Measurements from ENCODE around the gene PTGIS.

DNA sequence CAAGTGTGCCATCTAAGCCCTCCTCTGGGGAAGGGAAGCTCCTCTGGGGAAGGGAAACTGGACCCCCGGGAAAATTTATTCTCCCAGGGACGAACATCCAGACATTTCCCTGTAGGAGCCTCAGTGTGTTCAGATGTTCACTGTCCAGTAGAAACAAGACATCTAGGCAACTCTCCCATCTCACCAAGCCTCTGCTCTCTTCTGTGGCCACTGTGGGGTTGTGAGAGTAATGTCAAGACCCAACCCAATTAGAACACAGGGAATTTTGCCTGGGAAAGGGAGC is 3.6 kb upstream of the PTGIS start:
- TF ChIP-seq, protein P1, sequence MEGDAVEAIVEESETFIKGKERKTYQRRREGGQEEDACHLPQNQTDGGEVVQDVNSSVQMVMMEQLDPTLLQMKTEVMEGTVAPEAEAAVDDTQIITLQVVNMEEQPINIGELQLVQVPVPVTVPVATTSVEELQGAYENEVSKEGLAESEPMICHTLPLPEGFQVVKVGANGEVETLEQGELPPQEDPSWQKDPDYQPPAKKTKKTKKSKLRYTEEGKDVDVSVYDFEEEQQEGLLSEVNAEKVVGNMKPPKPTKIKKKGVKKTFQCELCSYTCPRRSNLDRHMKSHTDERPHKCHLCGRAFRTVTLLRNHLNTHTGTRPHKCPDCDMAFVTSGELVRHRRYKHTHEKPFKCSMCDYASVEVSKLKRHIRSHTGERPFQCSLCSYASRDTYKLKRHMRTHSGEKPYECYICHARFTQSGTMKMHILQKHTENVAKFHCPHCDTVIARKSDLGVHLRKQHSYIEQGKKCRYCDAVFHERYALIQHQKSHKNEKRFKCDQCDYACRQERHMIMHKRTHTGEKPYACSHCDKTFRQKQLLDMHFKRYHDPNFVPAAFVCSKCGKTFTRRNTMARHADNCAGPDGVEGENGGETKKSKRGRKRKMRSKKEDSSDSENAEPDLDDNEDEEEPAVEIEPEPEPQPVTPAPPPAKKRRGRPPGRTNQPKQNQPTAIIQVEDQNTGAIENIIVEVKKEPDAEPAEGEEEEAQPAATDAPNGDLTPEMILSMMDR (IDR thresholded peaks at IDR 0.05; ENCODE audit: insufficient read depth, low read length), result no peak
- TF ChIP-seq POLR2AphosphoS5 (IDR thresholded peaks at IDR 0.05; ENCODE audit: low read depth), result no peak
